GM21528 (cell line): ENCODE data around the gene SPNS3.

Experiments
- ATAC-seq: cut with Tn5 transposase; IDR thresholded peaks from one replicate; pipeline ENCODE4 v1.9.1; 2021; ENCODE audit warnings: mild to moderate bottlenecking, moderate library complexity; ENCODE audit not compliant: unreplicated experiment, low FRiP score

The SPNS3 gene

GRCh38 chr17:4463818-4464476 is 30.2 kb downstream of the SPNS3 start:
- no peak for ATAC-seq

DNA sequence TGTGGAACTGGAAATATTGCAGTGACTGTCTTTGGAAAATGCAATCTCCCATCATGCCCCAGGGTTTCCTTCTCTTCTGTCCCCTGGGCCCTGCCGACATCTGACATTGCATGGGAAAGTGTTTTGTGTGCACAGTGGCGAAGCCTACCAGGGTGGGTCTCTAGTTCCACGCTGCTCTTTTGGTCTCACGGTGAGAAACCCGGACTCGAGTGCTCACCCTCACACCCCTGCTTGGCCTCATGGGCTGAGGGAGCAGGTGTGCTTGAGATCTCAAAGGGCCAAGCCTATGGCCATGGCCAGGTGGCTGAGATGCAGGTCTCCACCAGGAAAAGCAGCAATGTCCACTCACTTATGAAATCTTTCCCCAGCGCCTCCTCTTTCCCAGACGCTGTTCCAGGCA is 32.0 kb downstream of the SPNS3 start:
- no peak for ATAC-seq

DNA sequence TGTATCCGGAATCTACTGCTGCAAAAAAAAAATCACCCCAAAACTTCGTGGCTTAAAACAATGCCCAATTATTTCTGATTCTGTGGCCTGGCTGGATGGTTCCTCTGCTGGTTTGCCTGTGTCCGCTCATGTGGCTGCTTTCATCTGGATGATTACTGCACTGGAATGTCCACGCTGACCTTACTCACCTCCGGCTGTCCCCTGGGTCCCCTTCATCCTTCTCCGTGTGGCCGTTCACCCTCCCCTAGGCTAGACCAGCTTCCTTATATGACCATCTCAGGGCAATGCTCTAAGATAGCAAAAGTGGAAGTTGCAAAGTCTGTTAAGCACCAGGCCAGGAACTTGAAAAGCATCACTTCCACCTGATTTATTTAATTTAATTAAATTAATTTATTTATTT is 33.5 kb downstream of the SPNS3 start:
- no peak for ATAC-seq

DNA sequence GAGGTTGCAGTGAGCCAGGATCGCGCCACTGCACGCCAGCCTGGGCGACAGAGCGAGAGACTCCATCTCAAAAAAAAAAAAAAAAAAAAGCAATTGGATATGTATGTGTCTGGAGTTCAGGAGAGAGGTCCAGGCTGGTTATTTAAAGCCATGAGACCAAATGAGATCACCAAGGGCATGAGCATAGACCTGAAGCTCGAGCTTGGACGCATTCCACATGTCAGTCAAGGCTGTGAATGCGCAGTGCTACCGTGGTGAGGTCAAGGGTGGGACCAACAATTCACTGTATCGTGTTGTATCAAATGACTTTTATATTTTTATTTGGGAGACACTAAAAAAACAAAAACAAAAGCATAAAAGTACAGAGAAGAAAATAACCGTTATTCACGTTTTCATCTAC is 35.8 kb downstream of the SPNS3 start:
- no peak for ATAC-seq

DNA sequence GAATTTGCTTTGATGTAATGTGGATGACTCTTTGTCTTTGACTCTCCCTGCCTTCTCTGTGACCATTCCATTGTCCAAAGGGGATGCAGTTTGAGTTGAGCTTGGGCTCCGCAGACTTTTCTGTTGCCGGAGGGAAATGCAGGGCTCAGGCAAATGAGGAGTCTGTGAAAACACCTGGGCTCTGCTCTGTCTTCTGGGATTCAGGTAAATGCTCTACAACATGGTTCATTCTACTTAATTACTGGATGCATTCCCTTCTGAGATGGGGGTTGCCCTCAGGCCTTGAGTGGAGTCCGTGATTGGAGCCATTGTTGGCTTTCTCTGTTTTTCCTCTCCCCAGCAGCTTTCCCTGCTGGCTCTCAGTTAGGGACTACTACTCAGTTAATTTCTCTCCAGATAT is 38.5 kb downstream of the SPNS3 start:
- no peak for ATAC-seq

- ATAC-seq: no peak
Observed at GRCh38 chr17:4474093-4474492, 40.4 kb downstream of the SPNS3 start.

DNA sequence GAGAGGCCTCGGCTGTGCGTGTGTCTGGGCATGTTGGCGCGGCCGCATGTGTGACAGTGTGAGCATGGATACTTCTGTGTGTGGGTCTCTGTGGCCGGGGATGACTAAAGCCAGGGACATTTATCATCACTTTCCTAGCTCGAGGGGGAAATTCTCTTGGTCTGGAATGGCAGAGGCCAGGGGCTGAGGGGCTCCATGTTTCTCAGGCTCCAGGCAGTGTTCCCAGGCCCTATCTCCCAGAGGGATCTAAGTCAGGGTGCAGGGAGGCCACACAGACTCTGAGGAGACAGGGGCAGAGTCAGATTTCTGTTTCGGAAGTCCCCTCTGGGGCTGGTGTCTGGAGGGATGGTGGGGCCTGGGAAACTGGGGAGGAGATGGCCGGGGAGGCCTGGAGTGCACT is 41.3 kb downstream of the SPNS3 start:
- no peak for ATAC-seq

- no peak for ATAC-seq
Observed at GRCh38 chr17:4475463-4475862, 41.7 kb downstream of the SPNS3 start.

DNA sequence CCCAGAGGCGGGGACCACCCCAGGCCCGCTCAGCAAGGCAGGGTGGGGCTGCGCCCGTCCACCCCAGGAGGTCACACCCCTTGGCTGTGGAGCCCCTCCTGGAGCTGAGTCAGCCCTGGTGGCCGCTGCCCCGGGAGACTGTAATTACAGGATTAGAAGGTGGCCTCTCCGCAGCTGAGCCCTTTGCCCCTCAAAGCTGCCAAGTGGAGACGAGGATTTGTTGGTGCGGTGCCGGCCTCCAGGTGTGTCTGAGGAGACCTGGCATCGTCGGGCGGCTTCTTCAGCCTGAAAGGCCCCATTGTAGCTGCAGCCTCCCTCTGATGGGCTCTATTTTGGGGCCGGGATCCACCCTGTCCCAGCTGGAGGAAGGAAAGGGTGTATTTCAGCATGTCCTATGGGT is 42.3 kb downstream of the SPNS3 start:
- ATAC-seq: no peak

GRCh38 chr17:4476511-4477070 is 42.9 kb downstream of the SPNS3 start:
- no peak for ATAC-seq

GRCh38 chr17:4477255-4477791 is 43.6 kb downstream of the SPNS3 start:
- no peak for ATAC-seq

DNA sequence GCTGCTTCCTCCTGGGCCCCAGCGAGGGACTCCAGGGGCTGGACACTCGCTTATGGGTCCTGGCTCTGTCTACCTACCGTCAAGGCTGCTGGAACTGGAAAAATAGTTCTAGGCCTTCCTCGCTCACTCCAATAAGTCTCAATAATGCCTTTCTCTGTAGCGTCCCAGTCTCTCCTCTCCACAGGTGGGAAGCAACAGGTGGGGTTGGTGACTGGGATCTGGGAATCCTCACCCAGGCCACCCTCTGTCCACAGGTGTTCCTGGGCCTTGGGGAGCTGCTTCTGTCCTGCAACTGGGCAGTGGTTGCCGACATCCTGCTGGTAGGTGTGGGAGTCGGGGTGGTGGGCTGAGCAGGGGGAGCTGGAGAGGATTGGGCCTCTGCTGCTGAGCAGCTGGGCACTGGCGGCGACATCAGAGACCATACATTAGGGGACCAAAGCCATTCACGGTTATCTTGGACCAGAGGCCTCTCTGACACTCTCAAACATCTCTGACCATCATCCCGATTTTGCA is 44.6 kb downstream of the SPNS3 start:
- no peak for ATAC-seq

GRCh38 chr17:4479340-4479981 is 45.7 kb downstream of the SPNS3 start:
- ATAC-seq: no peak

DNA sequence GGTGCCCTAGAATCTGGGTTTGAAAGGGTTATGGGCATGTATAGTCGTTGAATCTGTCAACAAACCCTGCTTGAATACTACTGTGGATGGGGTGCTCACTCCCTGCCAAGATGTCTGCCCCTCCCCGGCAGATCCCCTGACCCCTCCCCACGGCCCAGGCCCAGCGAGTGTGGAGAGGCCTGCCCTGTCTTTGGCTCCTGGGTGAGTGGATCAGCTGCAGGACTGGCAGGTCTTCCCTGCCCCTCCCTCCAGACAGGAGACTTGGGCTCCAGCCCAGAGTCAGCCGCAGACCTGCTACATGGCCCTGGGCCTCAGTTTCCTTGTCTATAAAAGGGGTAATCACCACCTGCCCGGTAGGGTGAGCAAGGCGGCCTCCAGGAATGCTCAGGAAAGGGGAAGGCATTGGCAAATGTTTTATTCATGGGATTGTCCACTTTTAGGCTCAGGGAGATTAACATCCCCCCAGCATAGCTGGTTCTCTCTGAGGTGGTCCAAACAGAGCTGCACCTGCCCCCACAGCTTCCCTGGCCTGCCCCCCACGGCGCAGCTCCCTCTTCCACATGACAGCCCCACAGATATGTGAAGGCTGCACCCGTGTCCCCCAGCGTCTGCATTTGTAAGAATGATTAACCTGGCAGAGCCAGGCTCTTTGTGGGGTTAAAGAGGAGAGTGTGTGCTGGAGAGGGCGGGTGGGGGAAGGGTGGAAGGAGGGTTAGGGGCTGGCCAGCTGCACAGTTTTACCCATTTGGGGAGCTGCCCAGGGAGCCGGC is 46.4 kb downstream of the SPNS3 start:
- no peak for ATAC-seq

GRCh38 chr17:4480929-4481898 is 47.5 kb downstream of the SPNS3 start:
- ATAC-seq: no peak

DNA sequence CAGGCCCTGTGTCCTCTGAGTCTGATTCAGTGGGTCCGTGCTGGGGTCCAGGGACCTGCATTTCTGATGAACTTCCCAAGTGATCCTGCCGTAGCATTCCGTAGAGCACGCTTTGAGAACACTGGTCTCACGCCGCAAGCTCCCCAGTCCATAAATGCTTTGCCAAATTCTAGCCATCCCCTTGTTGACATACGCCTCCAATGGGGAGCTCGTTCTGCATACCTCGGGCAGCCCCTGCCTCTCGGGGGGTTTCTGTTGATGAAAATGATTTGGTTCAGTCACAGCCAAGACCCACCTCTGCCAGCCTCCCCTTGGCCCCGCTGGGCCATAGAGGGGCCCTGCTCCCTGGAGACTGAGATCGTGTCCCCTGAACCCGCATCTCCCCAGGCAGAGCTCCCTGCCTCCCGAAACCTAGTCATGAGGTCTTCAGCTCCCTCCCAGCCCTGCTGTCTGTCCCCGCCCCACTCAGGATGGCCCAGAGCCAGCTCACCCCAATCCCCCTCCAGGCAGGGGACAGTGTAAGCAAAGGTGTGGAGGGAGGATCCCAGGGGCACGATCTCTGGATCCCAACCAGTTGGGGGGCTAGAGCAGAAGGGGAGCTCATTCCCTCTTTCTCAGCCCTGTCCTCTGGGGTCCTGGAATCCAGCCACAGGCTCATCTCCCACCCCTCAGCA is 48.7 kb downstream of the SPNS3 start:
- ATAC-seq: no peak

DNA sequence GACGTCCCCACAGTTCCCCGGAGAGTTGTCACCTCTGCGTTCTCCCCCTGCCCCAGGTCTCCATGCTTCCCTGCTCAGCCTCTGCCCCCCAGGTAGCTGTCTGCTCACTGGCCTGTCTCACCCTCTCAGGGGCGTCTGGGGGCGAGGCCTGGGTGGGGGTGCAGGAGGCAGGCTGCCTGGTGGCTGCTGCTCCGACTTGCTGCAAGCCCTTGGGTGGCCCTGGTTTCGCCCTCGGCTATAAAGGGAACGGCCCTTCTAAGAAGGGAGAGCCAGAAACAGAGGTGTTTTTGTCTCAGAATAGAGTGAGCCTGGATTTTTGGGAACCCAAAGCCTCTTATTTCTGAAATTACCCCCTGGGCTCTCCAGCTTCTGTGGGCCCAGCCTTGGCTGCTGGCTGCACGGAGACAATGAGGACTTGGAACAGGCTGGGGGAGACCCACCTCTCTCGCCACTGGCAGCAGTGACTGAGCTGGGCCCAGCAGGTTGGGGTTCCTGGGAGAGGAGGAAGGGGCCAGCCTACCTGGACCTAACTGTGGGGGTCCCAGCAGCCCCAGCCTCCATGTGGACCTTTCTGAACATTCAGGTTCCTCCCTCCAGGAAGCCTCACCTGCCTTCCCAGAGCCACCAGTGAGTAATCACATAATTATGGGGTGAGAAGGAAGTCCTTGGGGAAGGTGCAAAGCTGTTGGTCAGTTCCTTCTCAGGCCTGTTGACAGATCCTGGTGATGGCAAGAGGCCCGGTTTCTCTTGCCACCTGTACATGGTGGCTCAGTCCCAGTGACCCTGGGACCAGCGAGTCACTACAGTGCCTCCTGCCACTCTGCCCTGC is 49.5 kb downstream of the SPNS3 start:
- ATAC-seq: no peak
